Smooth muscle cell (in vitro differentiated cells): Measurements from ENCODE around the gene PCDHB12. TPM values are rescaled to one million over a fixed set of nuclear protein-coding genes. Genes with fewer than 3 reads are reported as not detected.
"Not testable (repeated sequence)": the region's sequence is repeated elsewhere in the genome, so short reads cannot be mapped to it uniquely, and the experiment has no call there.

Experiments
- DNase-seq: peaks from one replicate; lab custom pipeline; 2025; ENCODE audit not compliant: unreplicated experiment; lab: John Stamatoyannopoulos, UW
- H2AFZ ChIP-seq: fragments of 200-600 bp; sonication (generic); 2 replicates; pipeline ENCODE4 v1.6.0; 2016; ENCODE audit warnings: antibody characterized with exemption, low read depth, mild to moderate bottlenecking
- H3F3A ChIP-seq: fragments of 200-600 bp; sonication (generic); 2 replicates; pipeline ENCODE4 v1.6.0; 2017; ENCODE audit warnings: antibody characterized with exemption, low read depth
- H3K27ac ChIP-seq: fragments of 200-600 bp; sonication (generic); 2 replicates; pipeline ENCODE4 v1.5.1; 2016; ENCODE audit warnings: low read depth, mild to moderate bottlenecking
- H3K27me3 ChIP-seq: fragments of 200-600 bp; sonication (generic); 2 replicates; pipeline ENCODE4 v1.6.1; 2016; ENCODE audit warnings: low read depth, mild to moderate bottlenecking
- H3K36me3 ChIP-seq: fragments of 200-600 bp; sonication (generic); 2 replicates; pipeline ENCODE4 v1.5.1; 2016; ENCODE audit warnings: low read depth
- H3K4me1 ChIP-seq: fragments of 200-600 bp; sonication (generic); 2 replicates; pipeline ENCODE4 v1.5.1; 2016; ENCODE audit warnings: low read depth
- H3K4me2 ChIP-seq: fragments of 200-600 bp; sonication (generic); 2 replicates; pipeline ENCODE4 v1.6.0; 2016; ENCODE audit warnings: mild to moderate bottlenecking
- H3K4me3 ChIP-seq: fragments of 200-600 bp; sonication (generic); 2 replicates; pipeline ENCODE4 v1.5.1; 2016; ENCODE audit warnings: mild to moderate bottlenecking
- H3K79me2 ChIP-seq: fragments of 200-600 bp; sonication (generic); 2 replicates; pipeline ENCODE4 v1.6.0; 2016; ENCODE audit warnings: low read depth, mild to moderate bottlenecking
- H3K9ac ChIP-seq: fragments of 200-600 bp; sonication (generic); 2 replicates; pipeline ENCODE4 v1.6.0; 2016; ENCODE audit warnings: low read depth
- H3K9me3 ChIP-seq: fragments of 200-600 bp; sonication (generic); replicated peaks from 2 replicates; pipeline ENCODE4 v1.5.1; 2016; ENCODE audit warnings: low read depth
- H4K20me1 ChIP-seq: fragments of 200-600 bp; sonication (generic); 2 replicates; pipeline ENCODE4 v1.6.0; 2016; ENCODE audit warnings: low read depth
- WGBS: methylation state at CpG from one replicate; pipeline ENCODE4 v1.1.7; 2016; ENCODE audit warnings: low lambda C conversion rate; 5-methylcytosine and 5-hydroxymethylcytosine counted together
- polyA plus RNA-seq: library from polyadenylated mRNA; unstranded; fragments of >200 nt; fragmentation: Nextera tagmentation; extraction: Ambion mirVana; gene quantifications from 2 replicates; pipeline ENCODE4 v1.2.1, GENCODE V29; 2016
- total RNA-seq: library from RNA; depleted of rRNA; stranded (reverse); fragments of >200 nt; gene quantifications from 2 replicates; pipeline ENCODE4 v1.2.3, GENCODE V29; 2014
- TF ChIP-seq, protein P1 (sequence below): fragments of 200-600 bp; sonication (generic); IDR thresholded peaks from 2 replicates; pipeline ENCODE4 v1.5.1; 2017; ENCODE audit warnings: borderline replicate concordance, mild to moderate bottlenecking, antibody characterized with exemption; ENCODE audit not compliant: insufficient read depth, poor library complexity, severe bottlenecking

PCDHB12 gene
- total and polyA plus RNA-seq, 2 experiments from 2014 or later = 1.0 to 3.6 TPM

DNA sequence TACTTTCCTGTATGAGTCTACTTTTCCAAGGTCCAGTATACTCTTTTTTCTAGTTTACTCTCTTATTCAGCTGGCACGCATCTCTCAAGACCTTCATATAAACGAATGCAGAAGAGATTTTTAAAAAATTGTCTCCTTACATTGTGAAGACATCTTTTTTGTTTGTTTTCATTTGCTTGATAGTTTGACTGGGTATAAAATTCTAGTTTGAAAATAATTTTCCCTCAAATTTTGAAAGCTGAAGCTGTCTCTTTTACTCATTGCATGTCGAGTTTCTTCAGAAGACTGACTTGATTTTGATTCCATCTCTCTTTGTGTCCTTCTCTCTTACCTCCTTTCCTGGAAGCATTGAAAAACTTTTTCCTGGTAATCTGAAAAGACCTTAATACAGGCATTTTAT lies 12.2 kb upstream of the PCDHB12 start:
- Histone ChIP-seq H3K4me2 (no peak overlapping the region), H3K4me3 (no peak overlapping the region)
- 84% methylated on average over 3 of the region's 3 CpGs for WGBS

DNA sequence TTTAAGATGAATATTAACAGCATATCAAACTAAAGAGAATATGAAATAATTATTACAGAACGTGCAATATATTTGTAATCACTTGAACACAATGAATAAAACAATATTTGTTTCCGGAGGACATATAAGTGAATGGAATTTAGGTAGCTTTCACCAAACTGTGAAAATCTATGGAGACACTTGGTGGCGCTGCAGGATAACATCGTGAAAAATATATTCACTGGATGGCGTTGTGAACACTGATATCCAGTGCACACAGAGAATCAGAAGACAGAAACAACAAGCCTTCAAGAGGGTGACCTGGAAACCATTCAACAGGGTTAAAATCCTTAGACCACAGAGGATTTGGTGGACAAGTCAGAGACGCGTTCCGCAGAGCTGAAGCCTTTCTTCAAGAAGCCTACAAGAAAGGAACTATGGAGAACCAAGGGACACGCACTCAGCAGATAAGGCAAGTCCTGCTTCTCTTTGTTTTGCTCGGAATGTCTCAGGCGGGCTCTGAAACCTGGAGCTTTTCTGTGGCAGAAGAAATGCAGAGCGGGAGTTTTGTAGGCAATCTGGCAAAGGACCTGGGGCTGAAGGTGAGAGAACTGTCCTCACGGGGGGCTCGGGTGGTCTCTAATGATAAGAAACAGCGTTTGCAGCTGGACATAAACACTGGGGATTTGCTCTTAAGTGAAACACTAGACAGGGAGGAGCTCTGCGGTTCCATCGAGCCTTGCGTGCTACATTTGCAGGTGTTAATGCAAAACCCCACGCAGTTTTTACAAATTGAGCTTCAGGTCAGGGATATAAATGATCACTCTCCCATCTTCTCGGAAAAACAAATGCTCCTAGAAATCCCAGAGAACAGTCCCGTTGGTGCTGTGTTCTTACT lies 8.9 kb upstream of the PCDHB12 start, which contains the start of gene PCDHB11:
Gene PCDHB11, plus strand, starts transcription at position 269 of the 877 bp plus-strand sequence. Its CDS starts 148 bp downstream, at position 417.
- no peaks in the 10 kb centered on the region for H3K4me1 ChIP-seq
- H3K4me3 ChIP-seq = no peak within 1 kb of the TSS
- H3K9me3 ChIP-seq = peaks cover 6% of the 10 kb centered on the region
- H4K20me1 ChIP-seq = no peaks in the 10 kb centered on the region
- DNase-seq = no peak
- TF ChIP-seq, protein P1, sequence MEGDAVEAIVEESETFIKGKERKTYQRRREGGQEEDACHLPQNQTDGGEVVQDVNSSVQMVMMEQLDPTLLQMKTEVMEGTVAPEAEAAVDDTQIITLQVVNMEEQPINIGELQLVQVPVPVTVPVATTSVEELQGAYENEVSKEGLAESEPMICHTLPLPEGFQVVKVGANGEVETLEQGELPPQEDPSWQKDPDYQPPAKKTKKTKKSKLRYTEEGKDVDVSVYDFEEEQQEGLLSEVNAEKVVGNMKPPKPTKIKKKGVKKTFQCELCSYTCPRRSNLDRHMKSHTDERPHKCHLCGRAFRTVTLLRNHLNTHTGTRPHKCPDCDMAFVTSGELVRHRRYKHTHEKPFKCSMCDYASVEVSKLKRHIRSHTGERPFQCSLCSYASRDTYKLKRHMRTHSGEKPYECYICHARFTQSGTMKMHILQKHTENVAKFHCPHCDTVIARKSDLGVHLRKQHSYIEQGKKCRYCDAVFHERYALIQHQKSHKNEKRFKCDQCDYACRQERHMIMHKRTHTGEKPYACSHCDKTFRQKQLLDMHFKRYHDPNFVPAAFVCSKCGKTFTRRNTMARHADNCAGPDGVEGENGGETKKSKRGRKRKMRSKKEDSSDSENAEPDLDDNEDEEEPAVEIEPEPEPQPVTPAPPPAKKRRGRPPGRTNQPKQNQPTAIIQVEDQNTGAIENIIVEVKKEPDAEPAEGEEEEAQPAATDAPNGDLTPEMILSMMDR = no peak
- H3K4me2 ChIP-seq = no peak within 1 kb of the TSS
- 67% methylated on average over 21 of the region's 21 CpGs for WGBS
- no peaks in the 10 kb centered on the region for H3K79me2 ChIP-seq
- H2AFZ ChIP-seq = no peak within 1 kb of the TSS
- H3K9ac ChIP-seq = no peak within 1 kb of the TSS
- H3K27me3 ChIP-seq = peaks cover 5% of the 10 kb centered on the region
- no peaks in the 10 kb centered on the region for H3F3A ChIP-seq
- no peak within 1 kb of the TSS for H3K27ac ChIP-seq
- H3K36me3 ChIP-seq = no peaks in the 10 kb centered on the region

More for the DNA sequence above, 12.2 kb upstream of the PCDHB12 start:
- no peak for DNase-seq
- H3K36me3 ChIP-seq = no peaks in the 10 kb centered on the region
- H3K9ac ChIP-seq = no peak overlapping the region
- TF ChIP-seq, protein P1 = no peak
- no peaks in the 10 kb centered on the region for H3K79me2 ChIP-seq
- H3K9me3 ChIP-seq = peaks cover 6% of the 10 kb centered on the region
- peaks cover 5% of the 10 kb centered on the region for H3K27me3 ChIP-seq
- H3K27ac ChIP-seq = no peak overlapping the region
- no peak overlapping the region for H2AFZ ChIP-seq
- H4K20me1 ChIP-seq = no peaks in the 10 kb centered on the region
- H3K4me1 ChIP-seq = no peaks in the 10 kb centered on the region
- no peaks in the 10 kb centered on the region for H3F3A ChIP-seq

DNA sequence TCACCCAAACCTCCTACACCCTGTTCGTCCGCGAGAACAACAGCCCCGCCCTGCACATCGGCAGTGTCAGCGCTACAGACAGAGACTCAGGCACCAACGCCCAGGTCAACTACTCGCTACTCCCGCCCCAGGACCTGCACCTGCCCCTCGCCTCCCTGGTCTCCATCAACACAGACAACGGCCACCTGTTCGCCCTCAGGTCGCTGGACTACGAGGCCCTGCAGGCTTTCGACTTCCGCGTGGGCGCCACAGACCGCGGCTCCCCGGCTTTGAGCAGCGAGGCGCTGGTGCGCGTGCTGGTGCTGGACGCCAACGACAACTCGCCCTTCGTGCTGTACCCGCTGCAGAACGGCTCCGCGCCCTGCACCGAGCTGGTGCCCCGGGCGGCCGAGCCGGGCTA lies 7.4 kb upstream of the PCDHB12 start:
- not testable (repeated sequence) for H3K4me1 ChIP-seq, H3K27me3 ChIP-seq, H2AFZ ChIP-seq, H4K20me1 ChIP-seq, H3K9me3 ChIP-seq, H3K79me2 ChIP-seq, H3K4me3 ChIP-seq, H3K9ac ChIP-seq, H3K4me2 ChIP-seq, DNase-seq, H3K27ac ChIP-seq, H3K36me3 ChIP-seq, H3F3A ChIP-seq
- 78% methylated on average over 30 of the region's 38 CpGs for WGBS

DNA sequence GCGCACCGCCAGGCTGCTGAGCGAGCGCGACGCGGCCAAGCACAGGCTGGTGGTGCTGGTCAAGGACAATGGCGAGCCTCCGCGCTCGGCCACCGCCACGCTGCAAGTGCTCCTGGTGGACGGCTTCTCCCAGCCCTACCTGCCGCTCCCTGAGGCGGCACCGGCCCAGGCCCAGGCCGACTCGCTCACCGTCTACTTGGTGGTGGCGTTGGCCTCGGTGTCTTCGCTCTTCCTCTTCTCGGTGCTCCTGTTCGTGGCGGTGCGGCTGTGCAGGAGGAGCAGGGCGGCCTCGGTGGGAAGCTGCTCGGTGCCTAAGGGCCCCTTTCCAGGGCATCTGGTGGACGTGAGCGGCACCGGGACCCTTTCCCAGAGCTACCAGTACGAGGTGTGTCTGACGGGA lies 6.9 kb upstream of the PCDHB12 start:
- not testable (repeated sequence) for DNase-seq, H3K27ac ChIP-seq, H3K4me3 ChIP-seq, H3K9ac ChIP-seq, H2AFZ ChIP-seq, H3K4me1 ChIP-seq, H3K36me3 ChIP-seq, H3F3A ChIP-seq, H4K20me1 ChIP-seq, H3K4me2 ChIP-seq, H3K79me2 ChIP-seq, H3K27me3 ChIP-seq, H3K9me3 ChIP-seq
- 60% methylated on average over 33 of the region's 35 CpGs for whole genome bisulfite sequencing

DNA sequence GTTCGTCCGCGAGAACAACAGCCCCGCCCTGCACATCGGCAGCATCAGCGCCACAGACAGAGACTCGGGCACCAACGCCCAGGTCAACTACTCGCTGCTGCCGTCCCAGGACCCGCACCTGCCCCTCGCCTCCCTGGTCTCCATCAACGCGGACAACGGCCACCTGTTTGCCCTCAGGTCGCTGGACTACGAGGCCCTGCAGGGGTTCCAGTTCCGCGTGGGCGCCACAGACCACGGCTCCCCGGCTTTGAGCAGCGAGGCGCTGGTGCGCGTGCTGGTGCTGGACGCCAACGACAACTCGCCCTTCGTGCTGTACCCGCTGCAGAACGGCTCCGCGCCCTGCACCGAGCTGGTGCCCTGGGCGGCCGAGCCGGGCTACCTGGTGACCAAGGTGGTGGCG lies 1.8 kb downstream of the PCDHB12 start:
- not testable (repeated sequence) for H3K79me2 ChIP-seq, H3K4me1 ChIP-seq, H4K20me1 ChIP-seq, H3K36me3 ChIP-seq, H3K27me3 ChIP-seq, H3K9me3 ChIP-seq, H3K27ac ChIP-seq, H3F3A ChIP-seq, H3K9ac ChIP-seq, DNase-seq, H2AFZ ChIP-seq, H3K4me3 ChIP-seq, H3K4me2 ChIP-seq
- 96% methylated on average over 39 of the region's 39 CpGs for WGBS

DNA sequence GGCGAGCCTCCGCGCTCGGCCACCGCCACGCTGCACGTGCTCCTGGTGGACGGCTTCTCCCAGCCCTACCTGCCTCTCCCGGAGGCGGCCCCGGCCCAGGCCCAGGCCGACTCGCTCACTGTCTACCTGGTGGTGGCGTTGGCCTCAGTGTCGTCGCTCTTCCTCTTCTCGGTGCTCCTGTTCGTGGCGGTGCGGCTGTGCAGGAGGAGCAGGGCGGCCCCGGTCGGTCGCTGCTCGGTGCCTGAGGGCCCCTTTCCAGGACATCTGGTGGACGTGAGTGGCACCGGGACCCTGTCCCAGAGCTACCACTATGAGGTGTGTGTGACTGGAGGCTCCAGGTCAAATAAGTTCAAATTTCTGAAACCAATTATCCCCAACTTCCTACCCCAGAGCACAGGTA lies 2.3 kb downstream of the PCDHB12 start:
- WGBS = 95% methylated on average over 21 of the region's 27 CpGs

More for the DNA sequence above, 2.3 kb downstream of the PCDHB12 start:
- not testable (repeated sequence) for DNase-seq, H3K9ac ChIP-seq, H3K79me2 ChIP-seq, H3K36me3 ChIP-seq, H3K9me3 ChIP-seq, H3K27me3 ChIP-seq, H3K4me1 ChIP-seq, H2AFZ ChIP-seq, H3K27ac ChIP-seq, H3K4me2 ChIP-seq, H3K4me3 ChIP-seq, H3F3A ChIP-seq, H4K20me1 ChIP-seq
